GM21737 (cell line): ENCODE measurements around the gene HOXA7.

ENCODE experiments used
- ATAC-seq: cut with Tn5 transposase; IDR thresholded peaks from one replicate; pipeline ENCODE4 v1.9.1; 2021; ENCODE audit warnings: mild to moderate bottlenecking, moderate library complexity; ENCODE audit not compliant: unreplicated experiment

Gene HOXA7

GRCh38 chr7:27139334-27140125, 16.9 kb downstream of the HOXA7 start:
- ATAC-seq = no peak

GRCh38 chr7:27138985-27139333, 17.5 kb downstream of the HOXA7 start:
- no peak for ATAC-seq

DNA sequence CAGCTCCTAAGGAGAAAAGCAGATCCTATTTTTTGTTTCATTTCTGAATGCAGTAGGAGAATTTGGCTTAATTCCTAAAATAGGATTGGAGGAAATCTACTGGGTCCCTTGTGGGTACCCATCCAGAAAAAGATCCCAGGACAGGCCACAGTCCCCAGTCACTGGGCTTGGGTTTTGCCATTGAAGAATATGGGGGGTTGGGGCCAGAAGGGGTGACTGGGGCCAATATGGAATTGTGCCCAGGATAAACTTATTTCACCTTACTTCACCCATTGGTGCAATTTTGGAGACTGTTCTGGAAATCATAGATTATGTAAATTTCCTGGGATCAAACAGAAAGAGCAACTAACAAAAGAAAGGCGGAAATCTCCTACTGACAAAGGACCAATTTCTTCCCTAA, 18.0 kb downstream of the HOXA7 start:
- ATAC-seq = no peak

GRCh38 chr7:27137640-27138315, 18.7 kb downstream of the HOXA7 start:
- ATAC-seq = no peak

DNA sequence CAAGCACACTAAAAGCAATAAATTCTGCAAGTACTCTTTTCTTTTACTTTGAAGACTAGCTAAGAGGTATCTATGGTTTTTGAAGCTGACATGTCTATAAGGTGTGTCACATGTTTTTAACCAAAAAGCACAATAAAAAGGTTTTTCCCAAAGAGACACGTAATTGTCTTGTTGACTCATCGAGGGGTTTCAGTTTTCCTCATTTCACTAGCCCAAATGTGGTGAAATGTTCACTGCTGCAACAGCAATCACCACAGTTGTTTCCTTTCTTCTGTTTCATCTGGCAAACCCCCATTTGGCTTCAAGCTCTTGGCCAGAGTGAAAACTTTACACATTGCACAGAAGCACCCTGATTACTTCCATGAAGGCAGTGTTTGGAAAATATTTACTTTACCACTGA, 22.1 kb downstream of the HOXA7 start:
- ATAC-seq = no peak

- no peak for ATAC-seq
Measured at GRCh38 chr7:27133409-27134231, 22.9 kb downstream of the HOXA7 start.

DNA sequence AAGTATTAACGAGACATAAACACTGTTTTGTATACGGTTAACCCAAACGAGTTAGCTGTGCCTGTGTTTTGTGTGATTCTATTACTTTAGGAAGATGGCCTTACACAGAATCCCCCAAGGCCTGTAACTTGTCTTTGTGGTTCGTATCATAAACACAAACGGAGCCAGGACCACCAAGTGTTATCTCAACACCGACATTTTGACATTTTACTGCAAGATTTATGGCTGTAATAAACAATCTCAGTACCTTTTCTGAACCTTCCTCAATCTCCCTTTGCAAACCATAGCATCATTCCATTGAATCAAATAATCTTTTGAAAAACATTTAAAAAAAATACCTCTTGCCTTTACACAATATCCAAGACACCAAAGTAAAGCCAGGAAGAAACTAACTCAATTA, 23.5 kb downstream of the HOXA7 start:
- no peak for ATAC-seq

- no peak for ATAC-seq
Measured at GRCh38 chr7:27132214-27132613, 24.3 kb downstream of the HOXA7 start.

- no peak for ATAC-seq
Measured at GRCh38 chr7:27131390-27131819, 25.1 kb downstream of the HOXA7 start.

DNA sequence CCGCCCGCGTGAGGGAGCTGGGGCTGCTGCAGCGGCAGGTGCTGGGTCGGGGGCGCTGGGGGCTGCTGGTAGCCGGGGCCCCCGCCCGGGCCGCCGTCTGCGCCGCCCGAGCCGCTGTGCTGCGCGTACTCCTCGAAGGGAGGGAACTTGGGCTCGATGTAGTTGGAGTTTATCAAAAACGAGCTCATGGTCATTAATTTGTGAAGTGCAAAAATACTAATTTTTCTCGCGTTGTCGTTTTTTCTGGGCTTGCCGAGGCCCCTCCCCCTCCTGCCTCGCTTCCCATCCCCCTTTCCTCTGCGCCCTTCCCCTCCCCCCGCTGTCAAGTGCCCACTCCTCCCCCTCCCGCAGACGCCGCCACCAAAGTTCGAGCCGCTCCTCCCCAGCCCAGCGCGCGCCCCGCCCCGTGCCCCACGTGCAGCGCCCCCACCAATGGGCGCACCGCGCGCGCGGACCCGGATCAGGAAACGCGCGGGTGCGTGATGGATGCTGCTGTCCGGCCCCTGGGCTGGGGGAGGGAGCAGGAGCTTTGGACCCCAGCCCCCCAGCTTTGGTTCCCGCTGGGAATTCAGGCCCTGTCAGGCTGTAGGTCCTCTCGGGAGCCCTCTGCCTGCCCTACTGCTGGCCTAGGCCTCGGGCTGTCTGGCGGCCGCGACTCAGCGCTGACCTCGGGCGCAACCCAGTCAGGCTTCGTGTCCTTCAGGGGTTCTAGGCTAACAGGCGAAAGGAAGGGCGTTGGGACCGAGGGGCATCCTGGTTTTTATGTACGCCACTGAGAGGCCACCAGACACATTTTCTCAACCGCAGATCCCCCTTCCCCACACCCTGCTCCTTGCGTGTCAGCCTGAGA, 25.7 kb downstream of the HOXA7 start, which contains the start of gene HOXA4:
TSS of gene HOXA4 (minus strand) at position 218 of the 850 bp plus-strand sequence. CDS start at position 194, 24 bp downstream.
- no peak for ATAC-seq

DNA sequence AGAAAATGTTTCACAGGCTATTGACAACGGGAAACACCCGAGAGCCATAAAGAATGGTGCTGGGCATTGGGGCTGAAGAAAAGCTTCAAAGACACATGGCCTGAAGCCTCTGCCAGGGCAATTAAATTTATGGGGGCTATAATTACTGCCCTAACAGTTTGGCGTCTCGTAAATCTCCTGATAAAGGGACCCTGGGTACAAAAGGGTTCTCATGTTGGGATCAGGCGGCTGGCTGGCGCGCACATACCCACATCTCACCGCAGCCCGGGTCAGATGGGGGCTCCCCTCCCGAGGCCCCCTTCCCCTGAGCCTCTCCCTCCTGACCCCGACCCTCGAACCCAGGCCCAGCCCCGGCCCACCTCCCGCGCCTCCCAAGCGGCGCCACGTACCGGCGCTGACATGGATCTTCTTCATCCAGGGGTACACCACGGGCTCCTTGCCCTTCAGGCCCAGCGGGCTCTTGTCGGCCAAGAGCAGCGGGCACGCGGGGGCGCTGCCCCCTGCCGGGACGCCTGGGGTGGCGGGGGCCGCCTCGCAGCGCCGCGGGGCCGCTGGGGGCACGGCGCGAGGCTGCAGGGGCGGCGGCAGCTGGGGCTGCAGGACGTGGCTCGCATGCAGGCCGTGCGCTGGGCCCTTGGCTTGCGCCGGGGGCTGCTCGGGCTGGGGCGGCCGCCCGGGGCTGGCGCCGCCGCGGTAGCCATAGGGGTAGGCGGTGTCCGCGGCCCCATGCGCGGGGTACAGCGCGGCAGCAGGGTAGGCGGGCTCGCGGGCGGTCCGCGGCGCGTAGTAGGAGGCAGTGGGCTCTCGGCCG, 26.5 kb downstream of the HOXA7 start:
- no peak for ATAC-seq

GRCh38 chr7:27128776-27129728, 27.4 kb downstream of the HOXA7 start:
- ATAC-seq = no peak

DNA sequence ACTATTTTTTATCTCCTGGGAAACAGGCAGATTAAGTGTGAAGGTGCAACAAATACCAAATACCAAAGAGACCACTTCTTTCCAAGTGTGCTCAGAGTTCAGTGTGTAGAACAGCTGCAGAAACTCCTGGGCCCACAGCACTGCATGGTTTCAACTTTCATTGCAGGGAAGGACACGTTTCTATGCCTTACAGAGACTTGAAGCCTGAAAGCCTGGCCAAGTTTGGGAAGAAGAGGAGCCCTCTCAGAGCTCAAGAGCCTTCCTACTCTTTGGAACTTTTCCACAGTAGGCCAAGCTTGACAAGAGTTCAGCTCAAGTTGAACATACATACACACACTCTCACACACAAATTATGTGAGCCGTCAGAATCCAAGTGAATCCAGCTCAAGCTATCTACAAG, 28.4 kb downstream of the HOXA7 start:
- no peak for ATAC-seq

DNA sequence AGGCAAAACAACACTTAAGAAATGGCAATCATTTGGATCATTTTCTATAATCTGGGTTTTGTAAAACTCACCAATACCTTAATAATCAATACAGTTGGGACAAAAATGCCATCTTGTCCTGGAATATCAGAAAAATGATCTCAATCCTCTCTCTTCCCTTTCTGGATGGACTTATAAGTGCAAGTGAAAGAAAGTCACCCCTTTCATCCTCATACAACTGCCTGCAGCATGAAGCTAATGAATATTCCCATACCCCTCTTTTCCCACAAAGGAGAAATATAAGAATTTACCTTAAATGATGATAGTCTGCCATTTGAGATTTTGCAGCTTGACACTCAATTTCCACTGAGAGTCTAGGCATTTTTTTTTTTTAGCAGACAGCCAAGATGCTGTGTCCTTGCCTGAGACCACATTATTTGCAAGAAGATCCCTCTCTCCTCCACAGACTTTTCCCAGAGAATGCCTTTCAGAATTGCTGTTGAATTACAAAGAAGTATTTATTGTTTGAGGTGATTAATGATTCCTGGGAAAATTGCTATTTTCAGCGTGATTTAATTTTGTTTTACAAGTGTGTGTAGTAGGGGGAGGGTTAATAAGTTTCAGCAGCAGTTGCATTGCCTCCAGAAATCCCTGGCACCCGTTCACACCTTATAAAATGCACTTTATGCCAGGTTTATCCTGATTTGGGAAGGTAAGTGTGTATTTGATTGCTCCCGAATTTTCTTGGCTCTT, 29.7 kb downstream of the HOXA7 start:
- ATAC-seq = no peak

DNA sequence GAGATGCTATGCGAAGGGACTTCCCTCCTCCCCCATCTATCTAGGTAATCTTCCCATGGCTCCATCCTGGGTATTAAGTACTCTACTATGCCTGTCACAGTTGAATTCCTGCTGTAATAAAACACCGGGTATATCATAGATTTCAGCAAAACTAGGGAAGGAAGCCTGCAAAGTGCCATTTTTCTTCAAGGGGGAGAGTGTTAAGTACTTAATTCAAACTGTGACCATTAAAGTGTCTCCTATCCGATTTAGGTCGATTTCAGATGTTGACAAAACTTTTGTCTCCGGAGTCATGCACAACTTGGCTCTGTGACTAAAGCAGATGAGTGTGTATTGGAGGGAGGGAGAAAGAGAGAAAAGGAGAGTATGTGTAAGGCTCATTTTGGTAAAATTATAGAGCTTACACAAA, 30.5 kb downstream of the HOXA7 start:
- no peak for ATAC-seq

GRCh38 chr7:27124902-27125689, 31.4 kb downstream of the HOXA7 start:
- ATAC-seq = no peak
